SK-N-SH (cell line): Measurements from ENCODE around the gene TNRC6C. TPM values are rescaled to one million over a fixed set of nuclear protein-coding genes. Genes with fewer than 3 reads are reported as not detected.

Experiments used
- CTCF ChIP-seq: fragments of 200-600 bp; sonication (generic); IDR thresholded peaks from 2 replicates; pipeline ENCODE4 v1.6.1; 2017; ENCODE audit warnings: antibody characterized with exemption, mild to moderate bottlenecking, moderate library complexity
- ELF1 ChIP-seq: IDR thresholded peaks from 2 replicates; pipeline ENCODE4 v1.4.0; 2012
- FOXM1 ChIP-seq: IDR thresholded peaks from 2 replicates; pipeline ENCODE4 v1.4.0; 2012; ENCODE audit warnings: low read depth, mild to moderate bottlenecking
- GATA2 ChIP-seq: sonication (generic); formaldehyde crosslinking; IDR thresholded peaks from 2 replicates; pipeline ENCODE4 v1.5.0; 2020; ENCODE audit warnings: mild to moderate bottlenecking, missing genetic modification reagents
- MEF2A ChIP-seq: IDR thresholded peaks from 2 replicates; pipeline ENCODE4 v1.4.0; 2012; ENCODE audit warnings: low read depth, borderline replicate concordance
- NFIC ChIP-seq: IDR thresholded peaks from 2 replicates; pipeline ENCODE4 v1.4.0; 2012; ENCODE audit warnings: borderline replicate concordance
- PBX3 ChIP-seq: IDR thresholded peaks from 2 replicates; pipeline ENCODE4; 2012
- RFX5 ChIP-seq: IDR thresholded peaks from 2 replicates; pipeline ENCODE4 v1.6.1; 2012; ENCODE audit warnings: mild to moderate bottlenecking, improper control_type of control experiment, low read length
- RXRA ChIP-seq: IDR thresholded peaks from 2 replicates; pipeline ENCODE4 v1.4.0; 2012; ENCODE audit warnings: low read depth, mild to moderate bottlenecking, borderline replicate concordance
- SIN3A ChIP-seq: IDR thresholded peaks from 2 replicates; pipeline ENCODE4 v1.6.1; 2012; ENCODE audit warnings: low read depth, mild to moderate bottlenecking, low read length, moderate library complexity, borderline replicate concordance
- SMC3 ChIP-seq: IDR thresholded peaks from 2 replicates; pipeline ENCODE4 v1.6.1; 2012; ENCODE audit warnings: low read depth, low read length, improper control_type of control experiment
- USF1 ChIP-seq: IDR thresholded peaks from 2 replicates; pipeline ENCODE4 v1.4.0; 2012; ENCODE audit warnings: low read depth, borderline replicate concordance
- USF2 ChIP-seq: fragments of 150-350 bp; IDR thresholded peaks from 2 replicates; pipeline ENCODE4 v1.6.1; 2017; ENCODE audit warnings: antibody characterized with exemption, low read length, low read depth, borderline replicate concordance
- polyA plus RNA-seq, 3 experiments: library from polyadenylated mRNA; depleted of rRNA; stranded (reverse); fragments of >200 nt; gene quantifications; 2 replicates each; pipeline ENCODE4 v1.2.3, GENCODE V29; 2012
- TF ChIP-seq, protein P1 (sequence below): IDR thresholded peaks from 2 replicates; pipeline ENCODE4 v1.6.1; 2012; ENCODE audit warnings: mild to moderate bottlenecking, low read depth, low read length, moderate library complexity

TNRC6C gene
- polyA plus RNA-seq, 1 of the 3 experiments (the other 2 are of a cell fraction): 2.2 TPM

DNA sequence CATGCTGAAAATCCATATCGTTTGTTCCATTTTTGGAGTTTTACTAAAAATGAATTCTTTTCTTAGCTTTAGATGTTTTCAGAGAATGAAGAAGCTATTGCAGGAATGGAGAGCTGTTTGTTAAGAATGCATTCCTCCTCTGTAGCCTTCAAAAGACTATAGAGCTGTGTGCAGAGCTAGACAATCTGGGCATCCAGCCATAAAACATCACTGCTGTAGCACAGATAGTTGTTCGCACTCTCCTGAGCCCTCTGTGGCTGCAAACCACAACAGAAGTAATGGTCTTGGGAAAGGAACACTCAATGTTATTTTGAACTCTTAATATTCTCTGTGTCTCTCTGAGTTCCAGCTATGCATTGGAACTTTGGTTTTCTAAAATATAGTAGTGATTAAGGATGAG lies 4.9 kb downstream of the TNRC6C start (continued):
- TF ChIP-seq CTCF: no peak
- no peak for TF ChIP-seq PBX3
- TF ChIP-seq, protein P1, sequence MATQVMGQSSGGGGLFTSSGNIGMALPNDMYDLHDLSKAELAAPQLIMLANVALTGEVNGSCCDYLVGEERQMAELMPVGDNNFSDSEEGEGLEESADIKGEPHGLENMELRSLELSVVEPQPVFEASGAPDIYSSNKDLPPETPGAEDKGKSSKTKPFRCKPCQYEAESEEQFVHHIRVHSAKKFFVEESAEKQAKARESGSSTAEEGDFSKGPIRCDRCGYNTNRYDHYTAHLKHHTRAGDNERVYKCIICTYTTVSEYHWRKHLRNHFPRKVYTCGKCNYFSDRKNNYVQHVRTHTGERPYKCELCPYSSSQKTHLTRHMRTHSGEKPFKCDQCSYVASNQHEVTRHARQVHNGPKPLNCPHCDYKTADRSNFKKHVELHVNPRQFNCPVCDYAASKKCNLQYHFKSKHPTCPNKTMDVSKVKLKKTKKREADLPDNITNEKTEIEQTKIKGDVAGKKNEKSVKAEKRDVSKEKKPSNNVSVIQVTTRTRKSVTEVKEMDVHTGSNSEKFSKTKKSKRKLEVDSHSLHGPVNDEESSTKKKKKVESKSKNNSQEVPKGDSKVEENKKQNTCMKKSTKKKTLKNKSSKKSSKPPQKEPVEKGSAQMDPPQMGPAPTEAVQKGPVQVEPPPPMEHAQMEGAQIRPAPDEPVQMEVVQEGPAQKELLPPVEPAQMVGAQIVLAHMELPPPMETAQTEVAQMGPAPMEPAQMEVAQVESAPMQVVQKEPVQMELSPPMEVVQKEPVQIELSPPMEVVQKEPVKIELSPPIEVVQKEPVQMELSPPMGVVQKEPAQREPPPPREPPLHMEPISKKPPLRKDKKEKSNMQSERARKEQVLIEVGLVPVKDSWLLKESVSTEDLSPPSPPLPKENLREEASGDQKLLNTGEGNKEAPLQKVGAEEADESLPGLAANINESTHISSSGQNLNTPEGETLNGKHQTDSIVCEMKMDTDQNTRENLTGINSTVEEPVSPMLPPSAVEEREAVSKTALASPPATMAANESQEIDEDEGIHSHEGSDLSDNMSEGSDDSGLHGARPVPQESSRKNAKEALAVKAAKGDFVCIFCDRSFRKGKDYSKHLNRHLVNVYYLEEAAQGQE: no peak
- TF ChIP-seq SIN3A: 0 out of 2 replicates have a peak, but pooled peaks have one; percentile 18
- no peak for TF ChIP-seq USF1
- TF ChIP-seq USF2: no peak
- TF ChIP-seq FOXM1: no peak
- TF ChIP-seq RFX5: 0 out of 2 replicates have a peak, but pooled peaks have one; percentile 44
- no peak for TF ChIP-seq MEF2A
- no peak for TF ChIP-seq GATA2 (CRISPR knock-in tag)
- peak; percentile 38; the same call in 1 of the 2 replicates for TF ChIP-seq SMC3
- no peak for TF ChIP-seq RXRA
- peak; percentile 86 for TF ChIP-seq NFIC
- no peak for TF ChIP-seq ELF1
